Stimulated activated CD4-positive, alpha-beta T cell treated with anti-CD3 and anti-CD28 coated beads, Interleukin-15, amount 100 ng/mL, for 1 hour (primary cell): ENCODE data around the gene AHNAK.

Experiments
- DNase-seq, 2 donors: peaks; one replicate each; pipeline ENCODE4 v3.0.0-alpha.2; 2020; ENCODE audit warnings: low read depth in 1 of 2, low spot score in 1 of 2

AHNAK gene

DNA sequence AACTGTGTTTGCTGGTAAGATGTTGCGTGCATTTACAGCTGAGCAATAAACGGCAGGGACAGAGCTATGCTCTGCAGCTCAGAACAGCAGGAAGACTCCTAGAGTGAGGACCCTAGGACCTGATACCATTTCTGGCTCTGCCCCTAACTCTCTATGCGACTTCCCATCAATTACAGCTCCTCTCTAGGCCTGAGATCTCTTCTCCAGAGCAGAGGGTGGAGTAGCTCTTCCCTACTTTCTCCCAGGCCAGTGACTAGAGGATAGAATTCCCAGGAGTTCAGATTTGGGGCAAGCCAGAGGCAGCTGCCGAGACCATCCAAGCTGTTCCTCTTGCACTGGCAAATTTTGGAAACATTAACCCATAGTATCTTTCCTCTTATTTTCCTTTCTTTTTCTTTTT lies 140.6 kb downstream of the AHNAK start:
- DNase-seq = no peak

DNA sequence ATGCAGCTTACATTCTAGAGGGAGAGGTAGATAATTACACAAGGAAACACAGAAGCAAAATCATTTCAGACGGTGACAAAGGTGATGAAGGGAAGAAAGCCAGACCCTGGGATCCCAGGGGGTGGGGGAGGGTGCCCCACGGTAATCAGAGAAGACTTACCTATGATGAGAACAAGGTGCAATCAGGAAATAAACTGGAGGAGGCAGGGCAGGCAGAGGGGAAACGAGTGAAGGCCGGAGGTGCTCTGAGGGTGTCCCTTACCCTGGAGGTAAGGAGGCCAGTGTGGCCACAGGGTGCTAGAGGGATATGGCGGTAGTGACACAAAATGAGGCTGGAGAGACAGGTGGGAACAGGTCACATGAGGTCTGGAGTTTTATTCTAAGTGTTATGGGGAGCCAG lies 141.7 kb downstream of the AHNAK start:
- no peak for DNase-seq

DNA sequence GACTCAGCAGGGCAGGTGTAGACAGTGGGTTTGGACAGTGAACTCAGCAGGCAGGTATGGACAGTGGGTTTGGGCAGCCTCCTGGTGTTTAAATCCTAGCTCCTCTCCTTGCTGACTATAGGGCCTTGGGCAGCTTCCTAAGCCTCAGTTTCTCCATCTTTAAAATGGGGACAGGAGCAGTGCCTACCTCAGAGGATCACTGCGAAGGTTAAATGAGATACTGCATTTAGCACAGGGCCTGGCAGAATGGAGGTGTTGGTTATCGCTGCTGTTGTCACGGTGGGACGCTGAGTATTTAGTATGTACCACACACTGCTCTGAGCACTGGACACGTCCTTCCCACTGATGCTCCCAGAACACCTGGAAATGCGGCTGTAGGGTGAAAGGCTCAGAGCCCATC lies 142.2 kb downstream of the AHNAK start:
- no peak for DNase-seq

DNA sequence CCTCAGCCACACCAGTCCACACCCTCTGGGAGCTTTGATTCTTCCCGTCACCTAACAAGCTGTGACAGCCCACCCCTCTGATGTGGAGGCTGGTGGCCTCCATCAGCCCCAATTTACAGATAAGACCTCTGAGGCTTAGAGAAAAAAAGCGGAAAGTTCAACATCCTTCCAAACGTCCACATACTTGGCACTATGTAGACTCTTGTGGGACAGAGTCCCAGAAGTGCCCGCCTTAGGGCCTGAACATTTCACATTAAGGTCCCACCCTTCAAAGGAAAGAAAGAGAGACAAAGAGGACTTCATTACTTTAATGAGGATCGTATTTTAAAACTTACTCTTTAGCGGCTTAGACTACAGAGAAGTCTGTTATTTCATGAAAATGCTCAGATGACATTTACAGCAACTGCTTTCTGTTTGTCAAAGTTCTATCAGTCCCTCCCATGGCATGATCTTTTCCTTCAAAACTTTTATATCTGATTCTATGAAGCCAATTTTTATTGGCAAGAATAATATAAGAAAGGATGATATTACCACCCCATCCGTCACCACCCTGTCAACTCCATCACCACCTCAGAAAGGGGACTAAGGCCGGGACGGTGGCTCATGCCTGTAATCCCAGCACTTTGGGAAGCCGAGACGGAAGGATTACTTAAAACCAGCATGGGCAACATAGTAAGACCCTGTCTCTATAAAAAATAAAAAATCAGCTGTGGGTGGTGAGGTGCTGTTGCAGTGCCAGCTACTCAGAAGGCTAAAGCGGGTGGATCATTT lies 143.5 kb downstream of the AHNAK start:
- DNase-seq = no peak

DNA sequence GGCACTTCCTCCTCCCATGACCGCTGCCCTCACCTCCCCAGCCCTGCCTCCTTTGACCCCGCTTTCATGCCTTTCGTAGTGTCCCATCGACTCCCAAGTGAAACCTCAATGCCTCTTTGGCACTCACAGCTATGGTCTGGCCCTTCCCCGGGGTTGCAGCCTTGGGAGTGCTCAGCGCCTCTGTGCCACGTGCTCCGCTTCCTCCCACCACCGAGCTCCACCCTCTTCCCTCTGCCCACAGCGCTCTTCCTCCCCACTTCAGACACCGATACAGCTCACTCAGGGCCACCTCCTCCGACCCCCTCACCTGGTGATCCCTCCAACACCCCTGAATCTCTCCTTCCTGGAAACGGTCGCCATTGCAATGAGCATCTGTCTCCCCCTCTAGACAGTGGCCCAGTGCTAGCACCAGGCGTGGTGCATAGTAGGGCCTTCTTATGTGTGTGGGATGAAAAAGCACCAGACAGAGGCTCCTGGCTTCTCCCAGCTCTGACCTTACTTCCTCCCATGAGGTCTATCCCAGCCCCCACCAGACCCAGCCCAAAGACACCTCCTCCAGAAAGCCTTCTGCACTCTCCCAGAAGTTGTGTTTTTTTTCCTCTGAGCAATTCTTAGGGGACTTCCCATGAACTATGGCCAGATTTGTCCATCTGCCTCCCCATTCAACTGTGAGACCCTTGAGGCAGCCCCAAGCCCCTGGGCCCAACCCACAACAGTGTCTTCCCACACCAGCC lies 144.2 kb downstream of the AHNAK start:
- DNase-seq = peak; percentile 13 to 30

DNA sequence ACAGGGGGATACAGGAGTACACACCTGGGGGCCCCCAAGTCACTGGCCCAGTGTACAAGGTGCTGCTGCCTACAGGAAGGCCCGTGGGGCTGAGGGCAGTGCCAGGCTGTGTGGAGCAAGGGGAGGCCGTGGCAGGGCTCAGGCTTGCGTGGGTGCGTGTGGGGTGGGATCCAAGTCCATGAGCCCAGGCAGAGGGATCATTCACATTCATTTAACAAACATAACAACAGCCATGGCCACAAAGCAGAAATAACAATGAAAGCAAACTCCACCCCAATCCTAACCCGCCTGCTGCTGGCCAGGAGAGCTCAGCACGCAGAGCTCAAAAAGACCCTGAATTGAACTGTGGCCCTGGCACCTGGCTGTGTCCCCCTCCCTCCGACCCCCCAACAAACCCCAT lies 144.8 kb downstream of the AHNAK start:
- no peak for DNase-seq

DNA sequence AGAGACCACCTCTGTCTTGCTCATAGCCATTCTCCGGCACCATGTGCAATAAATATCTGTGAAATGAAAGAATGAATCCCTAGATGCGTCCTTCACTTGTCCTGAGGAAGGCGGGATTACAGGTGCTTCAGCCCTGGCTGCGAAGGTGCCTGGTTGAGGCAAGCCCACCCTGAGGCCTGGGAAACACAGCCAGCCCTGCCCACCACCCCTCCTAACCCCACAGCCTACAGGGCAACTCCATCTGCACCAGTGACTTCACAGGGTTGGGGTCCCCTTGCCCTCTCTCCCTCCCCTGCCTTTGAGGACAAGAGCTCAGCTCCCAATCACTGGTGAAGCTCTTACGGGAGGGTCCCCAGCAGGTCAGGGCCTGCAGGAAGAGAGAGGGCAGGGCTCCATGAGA lies 145.2 kb downstream of the AHNAK start:
- no peak for DNase-seq

DNA sequence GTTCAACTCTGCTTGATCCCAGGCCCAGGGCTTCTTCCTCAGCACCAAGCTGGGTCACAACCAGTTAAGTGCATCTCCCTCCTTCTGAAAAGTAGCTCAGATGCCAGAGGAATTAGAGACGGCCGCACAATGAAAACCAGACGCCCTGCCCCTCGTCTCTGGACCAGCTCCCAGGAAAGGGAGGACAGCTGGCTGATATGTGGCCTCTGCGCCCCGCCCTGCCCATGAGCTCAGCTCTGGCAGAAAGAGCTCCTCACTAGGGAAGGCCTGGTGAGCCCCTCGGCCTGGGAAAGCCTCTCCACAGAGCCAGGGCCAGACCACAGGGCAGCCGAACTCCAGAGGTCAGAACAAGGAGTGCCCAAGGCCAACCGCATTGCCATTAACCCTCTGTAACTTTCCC lies 145.8 kb downstream of the AHNAK start:
- no peak for DNase-seq

DNA sequence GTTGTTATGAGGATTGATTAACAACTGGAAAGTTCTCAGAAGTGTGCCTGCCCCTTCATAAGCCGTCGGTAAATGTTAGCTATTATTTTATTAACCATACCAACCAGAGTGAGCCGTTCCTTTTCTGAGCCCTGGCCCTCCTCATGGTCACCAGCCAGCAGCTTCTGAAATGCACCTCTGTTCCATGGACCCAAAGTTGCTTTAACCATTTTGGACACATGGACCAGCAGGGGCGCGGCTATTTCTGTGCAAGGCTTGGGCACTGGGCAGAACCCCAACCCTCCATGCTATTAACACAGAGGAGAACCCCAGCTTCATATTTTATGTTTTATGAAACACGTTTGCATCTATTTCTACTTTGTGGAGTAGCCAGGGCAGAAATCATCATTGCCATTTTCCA lies 146.3 kb downstream of the AHNAK start:
- DNase-seq = no peak

DNA sequence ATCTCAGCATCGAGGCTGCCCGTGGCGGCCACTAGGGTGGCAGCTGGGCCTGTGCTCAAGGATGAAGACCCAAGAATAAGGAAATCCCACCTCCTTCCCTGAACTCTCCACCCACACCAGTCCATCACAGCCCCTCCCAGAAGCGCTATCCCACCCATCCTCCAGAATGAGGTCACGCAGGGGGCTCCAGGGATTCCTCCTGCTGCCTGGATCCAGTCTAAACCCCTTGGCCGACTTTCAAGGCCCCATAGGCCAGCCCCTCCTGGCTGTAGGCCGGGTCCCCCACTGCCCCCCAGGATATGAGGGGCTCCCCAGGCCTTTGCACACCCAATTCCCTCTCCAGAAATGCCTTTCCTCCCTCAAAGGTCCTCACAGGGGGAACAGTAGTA lies 146.7 kb downstream of the AHNAK start:
- DNase-seq = no peak

DNA sequence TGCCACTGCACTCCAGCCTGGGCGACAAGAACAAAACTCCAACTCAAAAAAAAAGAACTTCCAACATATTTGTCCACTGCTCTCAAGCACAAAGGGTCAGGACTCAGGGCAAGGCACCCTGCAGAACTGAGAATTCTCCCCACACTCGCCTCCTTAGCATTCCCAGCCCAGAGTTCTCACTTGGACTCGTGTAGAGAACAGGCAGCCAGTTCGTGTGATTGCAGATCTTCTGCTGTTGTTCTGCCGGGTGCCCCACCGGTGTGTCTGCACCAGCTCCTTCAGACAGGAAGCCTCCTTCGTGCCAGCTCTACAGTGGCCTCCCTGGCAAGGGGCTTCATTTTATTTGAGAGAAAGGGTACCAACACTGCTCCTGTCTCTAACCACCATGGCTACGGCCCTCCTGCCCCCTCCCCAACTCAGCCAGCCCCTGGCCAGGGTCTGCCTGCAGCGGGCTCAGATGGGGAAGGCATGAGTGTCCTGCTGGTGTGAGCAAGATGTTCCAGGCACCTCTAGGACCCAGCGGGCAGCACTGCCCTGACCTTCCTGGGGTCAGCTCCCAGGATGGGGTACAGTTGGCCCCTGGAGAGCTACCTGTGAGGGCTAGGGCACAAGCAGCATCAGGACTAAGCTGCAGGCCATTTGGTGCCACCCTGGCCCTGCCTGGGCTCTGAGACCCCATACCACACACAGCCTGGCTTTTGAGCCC lies 147.3 kb downstream of the AHNAK start:
- DNase-seq = no peak

DNA sequence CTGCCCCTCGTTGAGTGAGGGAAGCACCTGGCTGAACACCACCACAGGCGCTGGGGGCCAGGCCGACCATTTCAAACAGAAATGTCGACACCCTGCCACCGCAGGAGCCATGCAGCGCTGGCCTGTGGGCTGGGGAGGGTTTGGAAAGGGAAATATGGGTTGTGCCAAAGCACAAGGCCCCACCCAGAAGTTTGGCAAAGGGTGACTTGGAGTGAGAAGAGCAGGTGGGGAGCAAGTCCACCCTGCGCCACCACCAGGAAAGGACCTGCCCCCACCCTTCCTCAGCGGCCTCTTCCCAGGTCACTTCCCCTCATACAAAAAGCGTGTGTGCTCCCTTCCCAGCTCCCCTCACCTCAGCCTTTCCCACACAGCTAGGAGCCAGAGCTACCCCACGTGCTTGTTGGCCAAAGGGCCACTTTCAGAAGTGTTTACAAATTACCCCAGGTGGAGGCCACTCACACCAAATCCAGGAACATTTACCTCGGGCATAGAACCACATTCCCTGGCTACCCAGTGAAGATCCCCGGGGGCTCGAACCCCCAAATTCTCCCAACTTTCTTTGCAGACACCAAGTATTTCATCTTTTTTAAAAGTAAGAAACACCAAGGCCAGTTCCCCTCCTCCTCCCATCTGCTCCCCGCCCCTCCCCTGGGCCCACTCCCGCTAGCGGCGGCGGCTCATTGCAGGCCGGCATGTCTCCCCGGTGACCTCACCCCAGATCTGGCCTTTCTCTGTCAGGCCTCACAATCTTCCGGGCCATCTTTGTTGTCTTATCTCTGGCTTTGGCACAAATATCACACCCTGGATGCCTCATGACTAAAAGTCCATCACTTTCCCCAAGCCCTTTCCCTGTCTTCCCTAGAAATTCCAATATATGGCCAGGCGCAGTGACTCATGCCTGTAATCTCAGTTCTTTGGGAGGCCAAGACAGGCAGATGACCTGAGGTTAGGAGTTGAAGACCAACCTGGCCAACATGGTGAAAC lies 148.3 kb downstream of the AHNAK start:
- DNase-seq = no peak

DNA sequence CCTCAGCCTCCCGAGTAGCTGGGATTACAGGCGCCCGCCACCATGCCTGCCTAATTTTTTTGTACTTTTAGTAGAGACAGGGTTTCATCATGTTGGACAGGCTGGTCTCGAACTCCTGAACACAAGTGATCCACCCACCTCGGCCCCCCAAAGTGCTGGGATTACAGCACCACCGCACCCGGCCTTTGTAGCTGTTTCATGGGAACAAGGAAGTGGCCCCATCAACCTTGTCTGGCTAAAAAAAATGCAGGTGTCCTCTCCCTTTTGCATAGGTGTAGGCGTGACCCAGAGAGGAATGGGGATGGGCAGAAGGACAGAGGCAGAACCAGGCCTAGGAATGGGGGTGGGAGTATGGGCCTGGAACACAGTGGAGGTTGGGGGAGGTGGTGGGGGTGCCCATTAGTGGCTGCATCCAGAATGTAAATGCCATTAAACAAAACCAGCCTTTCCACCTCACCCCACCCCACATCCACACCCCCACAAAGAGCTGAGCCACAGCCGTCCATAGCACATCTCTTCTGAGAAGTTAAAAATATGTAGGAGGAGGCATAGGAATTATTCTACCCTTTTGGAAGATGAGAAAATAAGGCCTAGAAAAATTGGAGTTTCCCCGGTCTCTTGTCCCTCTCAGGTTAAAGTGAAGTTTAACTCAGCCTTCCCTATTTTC lies 150.6 kb downstream of the AHNAK start:
- DNase-seq = no peak

DNA sequence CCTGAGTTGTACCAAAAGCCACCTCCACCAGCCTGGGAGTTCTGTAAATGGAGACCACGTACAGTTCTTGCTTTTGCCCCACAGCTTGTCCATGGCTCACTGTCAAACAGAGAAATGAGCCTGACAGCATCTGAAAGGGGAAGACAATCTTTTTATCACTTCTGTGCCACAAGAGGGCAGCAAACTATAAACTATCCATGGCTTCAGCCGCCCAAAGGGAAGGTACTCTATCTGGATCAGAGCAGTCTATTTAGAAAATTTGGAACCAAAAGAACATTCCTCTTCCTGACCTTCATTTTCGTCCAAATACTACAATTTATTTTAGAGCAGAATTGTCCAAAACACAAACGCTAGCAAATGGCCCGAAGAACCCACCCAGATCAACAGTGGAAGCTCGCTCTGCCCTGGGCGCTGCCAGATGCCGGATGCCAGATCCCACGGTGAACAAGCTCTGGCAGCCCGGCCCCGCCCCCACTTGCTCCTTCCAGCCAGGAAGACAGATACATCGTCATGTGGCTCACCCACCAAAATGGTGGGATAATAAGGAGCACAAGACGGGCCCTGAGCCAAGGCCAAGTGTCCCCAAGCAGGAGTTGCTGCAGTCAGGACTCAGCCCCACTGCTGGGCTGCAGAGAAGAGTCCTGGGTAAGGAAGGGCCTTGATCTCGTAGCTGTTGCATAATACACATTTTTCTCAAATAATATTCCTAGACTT lies 151.6 kb downstream of the AHNAK start:
- DNase-seq = no peak

DNA sequence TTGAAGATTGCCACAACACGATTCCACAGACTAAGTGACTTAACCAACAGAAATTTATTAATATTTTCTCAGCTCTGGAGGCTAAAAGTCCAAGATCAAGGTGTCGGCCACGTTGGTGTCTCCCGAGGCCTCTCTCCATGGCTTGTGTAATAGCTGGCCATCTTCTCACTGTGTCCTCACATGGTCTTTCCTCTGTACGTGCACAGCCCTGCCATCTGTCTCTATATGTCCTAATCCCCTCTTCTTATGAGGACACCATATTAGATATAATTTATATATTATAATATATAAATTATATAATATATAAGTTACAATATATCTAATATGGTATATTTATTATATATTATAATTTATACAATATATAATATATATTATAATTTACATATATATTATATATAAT lies 152.9 kb downstream of the AHNAK start:
- no peak for DNase-seq

DNA sequence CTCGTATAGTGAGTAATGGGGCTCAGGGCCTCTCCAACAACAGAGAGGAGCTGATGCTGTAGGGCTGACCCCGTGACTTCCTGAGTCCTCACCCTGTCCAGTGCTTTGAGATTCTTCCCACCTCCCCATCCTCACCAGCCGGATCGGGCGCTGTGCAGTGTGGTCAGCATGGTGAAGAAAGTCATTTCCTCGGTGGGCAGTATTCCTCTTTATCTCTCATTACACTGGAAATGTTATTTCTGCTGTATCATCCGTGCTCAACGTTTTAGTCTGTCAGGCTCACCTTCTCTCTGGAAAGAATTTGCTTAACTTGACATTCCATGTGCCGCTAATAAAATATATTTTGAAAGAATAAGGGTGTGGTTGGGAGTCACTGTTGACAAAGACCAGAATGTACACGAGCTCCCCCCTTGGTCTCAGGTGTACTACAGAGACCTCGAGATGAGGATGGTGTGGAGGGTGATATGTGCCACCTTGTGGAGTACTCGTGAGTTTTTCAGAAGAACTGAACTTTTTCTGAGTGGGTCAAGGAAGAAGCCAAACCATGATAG lies 153.5 kb downstream of the AHNAK start:
- no peak for DNase-seq

DNA sequence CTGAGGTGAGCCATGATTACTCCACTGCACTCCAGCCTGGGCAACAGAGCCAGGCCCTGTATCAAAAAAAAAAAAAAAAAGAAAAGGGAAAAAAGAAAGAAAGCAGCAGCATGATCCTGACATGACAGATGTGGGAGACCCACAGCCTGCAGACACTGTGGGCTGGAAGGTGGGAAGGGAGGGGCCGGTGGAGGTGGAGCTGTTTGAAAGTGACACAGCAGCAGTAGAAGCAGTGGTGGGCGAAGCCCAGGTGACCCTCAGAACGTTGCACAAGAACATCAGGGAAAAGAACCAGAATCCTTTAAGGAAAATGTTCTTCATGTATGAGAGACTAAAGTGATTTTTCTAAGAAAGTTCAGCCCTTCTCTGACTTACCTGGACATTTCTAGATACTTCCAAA lies 154.1 kb downstream of the AHNAK start:
- DNase-seq = no peak

DNA sequence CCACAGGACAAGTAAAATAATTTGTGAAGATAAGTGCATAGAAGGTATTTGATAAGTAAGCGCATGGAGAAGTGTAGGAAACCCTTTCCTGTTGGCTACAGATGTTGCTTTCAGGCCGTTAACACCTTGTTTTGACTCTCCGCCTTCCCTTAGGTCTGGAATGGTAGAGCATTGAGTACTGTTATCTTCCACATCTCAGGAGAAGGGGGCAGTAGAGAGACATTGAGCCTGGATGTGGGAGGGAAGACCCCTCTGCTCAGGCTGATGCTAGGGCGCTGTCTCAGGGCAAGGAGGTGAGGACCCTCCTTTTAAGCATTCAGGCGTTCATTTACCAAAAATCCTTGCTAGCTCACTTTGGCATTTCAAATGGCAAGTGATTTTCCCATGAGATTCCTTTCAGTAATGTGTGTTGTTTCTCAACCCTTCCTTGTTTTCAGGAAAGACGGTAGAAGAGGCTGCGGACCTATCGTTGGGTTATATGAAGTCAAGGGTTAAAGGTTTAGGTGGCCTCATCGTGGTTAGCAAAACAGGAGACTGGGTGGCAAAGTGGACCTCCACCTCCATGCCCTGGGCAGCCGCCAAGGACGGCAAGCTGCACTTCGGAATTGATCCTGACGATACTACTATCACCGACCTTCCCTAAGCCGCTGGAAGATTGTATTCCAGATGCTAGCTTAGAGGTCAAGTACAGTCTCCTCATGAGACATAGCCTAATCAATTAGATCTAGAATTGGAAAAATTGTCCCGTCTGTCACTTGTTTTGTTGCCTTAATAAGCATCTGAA lies 154.8 kb downstream of the AHNAK start:
- no peak for DNase-seq

DNA sequence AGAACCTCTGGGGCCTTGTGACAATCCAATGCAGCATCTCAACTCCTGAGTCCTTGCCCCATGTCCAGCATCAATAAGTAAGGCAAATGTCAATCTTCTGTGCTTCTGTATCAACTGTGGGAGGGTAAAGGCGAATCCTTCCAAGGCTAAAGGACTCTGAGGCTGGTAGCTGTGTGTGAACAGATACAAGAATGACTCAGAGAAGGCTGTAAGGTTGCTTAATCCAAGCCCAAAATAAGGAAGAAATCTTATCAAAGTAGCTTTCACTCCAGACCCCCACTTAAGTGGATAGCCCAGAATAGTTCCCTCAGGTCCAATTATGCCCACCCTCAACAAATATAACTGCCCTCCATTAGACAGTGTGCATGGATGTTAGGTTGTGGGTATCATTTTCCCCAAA lies 155.9 kb downstream of the AHNAK start:
- DNase-seq = no peak
